OCI-LY3 (cell line): Measurements from ENCODE around the gene CTBP2.

Source experiments
- H2AFZ ChIP-seq: fragments of 200-600, 300-600 bp; shearing (Covaris generic); 2 replicates; pipeline ENCODE4 v1.6.0; 2014; ENCODE audit warnings: antibody characterized with exemption, low read depth, low read length
- H3K27ac ChIP-seq: fragments of 200-600, 300-600 bp; sonication (generic); 2 replicates; pipeline ENCODE4 v1.5.1; 2014; ENCODE audit warnings: mild to moderate bottlenecking, low read length, moderate library complexity, mixed read lengths
- H3K27me3 ChIP-seq: fragments of 200-600, 300-600 bp; sonication (generic); 2 replicates; pipeline ENCODE4 v1.6.1; 2014; ENCODE audit warnings: low read depth, low read length, mixed read lengths
- H3K36me3 ChIP-seq: fragments of 200-600, 300-600 bp; sonication (generic); replicated peaks from 2 replicates; pipeline ENCODE3; 2014; ENCODE audit warnings: low read depth, low read length, mixed read lengths
- H3K4me1 ChIP-seq: fragments of 300-600, 200-600 bp; sonication (generic); 2 replicates; pipeline ENCODE4 v1.6.1; 2014; ENCODE audit warnings: low read length, mixed read lengths
- H3K4me2 ChIP-seq: fragments of 200-600, 300-600 bp; sonication (generic); 2 replicates; pipeline ENCODE4 v1.6.1; 2014; ENCODE audit warnings: low read length, mixed read lengths
- H3K4me3 ChIP-seq: fragments of 300-600, 200-600 bp; sonication (generic); 2 replicates; pipeline ENCODE4 v1.5.1; 2014; ENCODE audit warnings: antibody characterized with exemption, mild to moderate bottlenecking, low read length, moderate library complexity
- H3K79me2 ChIP-seq: fragments of 300-600, 200-600 bp; shearing (Covaris generic); 2 replicates; pipeline ENCODE4 v1.6.1; 2014; ENCODE audit warnings: mild to moderate bottlenecking, low read length, mixed read lengths
- H3K9ac ChIP-seq: fragments of 300-600, 200-600 bp; shearing (Covaris generic); 2 replicates; pipeline ENCODE4 v1.6.0; 2014; ENCODE audit warnings: mild to moderate bottlenecking, low read length, moderate library complexity
- H3K9me3 ChIP-seq: fragments of 200-600, 300-600 bp; shearing (Covaris generic); 2 replicates; pipeline ENCODE4 v1.6.1; 2014; ENCODE audit warnings: low read length, mixed read lengths; ENCODE audit not compliant: insufficient read depth
- H4K20me1 ChIP-seq: fragments of 200-600, 300-600 bp; sonication (generic); 2 replicates; pipeline ENCODE4 v1.6.1; 2016; ENCODE audit warnings: low read length, mixed read lengths; ENCODE audit not compliant: insufficient read depth
- CTCF ChIP-seq: fragments of 200-600, 300-600 bp; sonication (generic); IDR thresholded peaks from 2 replicates; pipeline ENCODE4 v1.5.1; 2014; ENCODE audit warnings: antibody characterized with exemption, low read length, low read depth
- EZH2phosphoT487 ChIP-seq: fragments of 200-600 bp; shearing (Covaris generic); IDR thresholded peaks from 2 replicates; pipeline ENCODE4 v1.6.1; 2018; ENCODE audit warnings: antibody characterized with exemption, mixed run types, low read depth

CTBP2 gene

GRCh38 chr10:125008689-125009638 lies 151.4 kb downstream of the CTBP2 start:
- Histone ChIP-seq H3K9me3 (no peaks in the 10 kb centered on the region), H3K36me3 (no peaks in the 10 kb centered on the region), H4K20me1 (no peaks in the 10 kb centered on the region)

GRCh38 chr10:125007436-125007835 lies 152.9 kb downstream of the CTBP2 start:
- H3K36me3 ChIP-seq, result no peaks in the 10 kb centered on the region
- H3K4me1 ChIP-seq, result no peaks in the 10 kb centered on the region
- H2AFZ ChIP-seq, result no peak overlapping the region
- TF ChIP-seq EZH2phosphoT487 (no peak), CTCF (no peak)
- no peaks in the 10 kb centered on the region for H3K79me2 ChIP-seq
- H3K4me3 ChIP-seq, result no peak overlapping the region
- H3K9ac ChIP-seq, result no peak overlapping the region
- H3K27me3 ChIP-seq, result 0 out of 2 replicates have a peak, but pooled peaks cover 4% of the 10 kb centered on the region
- no peaks in the 10 kb centered on the region for H4K20me1 ChIP-seq
- H3K27ac ChIP-seq, result no peak overlapping the region
- no peaks in the 10 kb centered on the region for H3K9me3 ChIP-seq
- H3K4me2 ChIP-seq, result no peak overlapping the region

More at GRCh38 chr10:125008689-125009638, 151.4 kb downstream of the CTBP2 start:
- TF ChIP-seq CTCF (no peak), EZH2phosphoT487 (no peak)
- H3K4me1 ChIP-seq, result no peaks in the 10 kb centered on the region
- no peak overlapping the region for H3K27ac ChIP-seq
- H3K4me2 ChIP-seq, result no peak overlapping the region
- H3K9ac ChIP-seq, result no peak overlapping the region
- no peaks in the 10 kb centered on the region for H3K79me2 ChIP-seq
- no peak overlapping the region for H2AFZ ChIP-seq
- H3K27me3 ChIP-seq, result 0 out of 2 replicates have a peak, but pooled peaks cover 4% of the 10 kb centered on the region
- no peak overlapping the region for H3K4me3 ChIP-seq

- H3K27me3 ChIP-seq, result 0 out of 2 replicates have a peak, but pooled peaks cover 4% of the 10 kb centered on the region
- no peak overlapping the region for H3K9ac ChIP-seq
- no peaks in the 10 kb centered on the region for H3K36me3 ChIP-seq
- H3K4me2 ChIP-seq, result no peak overlapping the region
- TF ChIP-seq EZH2phosphoT487, result no peak
- no peak for TF ChIP-seq CTCF
- H2AFZ ChIP-seq, result no peak overlapping the region
- H3K27ac ChIP-seq, result no peak overlapping the region
- no peaks in the 10 kb centered on the region for H3K79me2 ChIP-seq
- H3K4me3 ChIP-seq, result no peak overlapping the region
- H4K20me1 ChIP-seq, result no peaks in the 10 kb centered on the region
- no peaks in the 10 kb centered on the region for H3K9me3 ChIP-seq
- H3K4me1 ChIP-seq, result no peaks in the 10 kb centered on the region
These were observed 153.4 kb downstream of the CTBP2 start for GRCh38 chr10:125006921-125007426.

- Histone ChIP-seq H2AFZ (no peak overlapping the region), H3K27ac (no peak overlapping the region), H3K4me3 (no peak overlapping the region), H4K20me1 (no peaks in the 10 kb centered on the region), H3K36me3 (no peaks in the 10 kb centered on the region), H3K4me2 (no peak overlapping the region), H3K79me2 (no peaks in the 10 kb centered on the region), H3K4me1 (no peaks in the 10 kb centered on the region), H3K27me3 (0 out of 2 replicates have a peak, but pooled peaks cover 4% of the 10 kb centered on the region), H3K9ac (no peak overlapping the region), H3K9me3 (no peaks in the 10 kb centered on the region)
- TF ChIP-seq EZH2phosphoT487 (no peak), CTCF (no peak)
These were observed 154.1 kb downstream of the CTBP2 start for GRCh38 chr10:125006188-125006680.
